NCI-H1417 treated with DMSO at 0.1 percent for 48 hours (cell line): Measurements from ENCODE around the gene MRPS6.
A peak's percentile ranks its signal among the peaks of the same experiment; 100 is the strongest.

Experiments used
- DNase-seq: peaks from one replicate; lab custom pipeline; 2025; lab: John Stamatoyannopoulos, UW

Gene MRPS6

GRCh38 chr21:34073032-34073748 lies at the start of gene MRPS6, which contains the start of gene SLC5A3:
Gene MRPS6, plus strand, starts transcription at chr21:34073578. Its CDS starts 123 bp downstream, at chr21:34073701.
Gene SLC5A3, plus strand, starts transcription at chr21:34073578. Its CDS starts 21,621 bp downstream, at chr21:34095199.
- DNase-seq, result peak; percentile 24

GRCh38 chr21:34023691-34024373 lies 49.5 kb upstream of the MRPS6 start:
- DNase-seq, result no peak

GRCh38 chr21:34024374-34024693 lies 49.0 kb upstream of the MRPS6 start:
- no peak for DNase-seq

GRCh38 chr21:34027721-34028461 lies 45.5 kb upstream of the MRPS6 start:
- no peak for DNase-seq

- no peak for DNase-seq
Measured at GRCh38 chr21:34029743-34030528, 43.4 kb upstream of the MRPS6 start.

GRCh38 chr21:34031835-34032370 lies 41.5 kb upstream of the MRPS6 start:
- no peak for DNase-seq

- no peak for DNase-seq
Measured at GRCh38 chr21:34034369-34035014, 38.9 kb upstream of the MRPS6 start.

- no peak for DNase-seq
Measured at GRCh38 chr21:34035619-34036354, 37.6 kb upstream of the MRPS6 start.

- no peak for DNase-seq
Measured at GRCh38 chr21:34037009-34037795, 36.2 kb upstream of the MRPS6 start.

GRCh38 chr21:34039678-34040382 lies 33.5 kb upstream of the MRPS6 start:
- DNase-seq, result no peak

GRCh38 chr21:34042735-34043134 lies 30.6 kb upstream of the MRPS6 start:
- no peak for DNase-seq

GRCh38 chr21:34043333-34043732 lies 30.0 kb upstream of the MRPS6 start:
- DNase-seq, result no peak

- DNase-seq, result no peak
Measured at GRCh38 chr21:34046917-34047316, 26.5 kb upstream of the MRPS6 start.

GRCh38 chr21:34047835-34048234 lies 25.5 kb upstream of the MRPS6 start:
- DNase-seq, result no peak

GRCh38 chr21:34052171-34052570 lies 21.2 kb upstream of the MRPS6 start:
- DNase-seq, result no peak

- peak; percentile 8 for DNase-seq
Measured at GRCh38 chr21:34054259-34054658, 19.1 kb upstream of the MRPS6 start.

- DNase-seq, result no peak
Measured at GRCh38 chr21:34055615-34056014, 17.8 kb upstream of the MRPS6 start.

GRCh38 chr21:34061983-34062382 lies 11.4 kb upstream of the MRPS6 start:
- no peak for DNase-seq

GRCh38 chr21:34065027-34065426 lies 8.4 kb upstream of the MRPS6 start:
- no peak for DNase-seq
